ENCODE measurements around the gene UNC5B. TPM values are rescaled to one million over a fixed set of nuclear protein-coding genes. Genes with fewer than 3 reads are reported as not detected.

UNC5B gene
- total and polyA plus RNA-seq, 2 experiments from 2014 or later: 2.7 to 6.5 TPM

- whole genome bisulfite sequencing, 2 experiments (ENCODE audit: low coverage in 1 of 2, low lambda C conversion rate in 2 of 2, missing lambda C conversion rate in 2 of 2): 41 to 42% methylated on average over 13 of the region's 13 CpGs
- in situ Hi-C loops (cut with MboI): no loop called here
- H3K9me2 ChIP-seq (ENCODE audit: insufficient read depth): no peaks in the 10 kb centered on the region
- H3K9ac ChIP-seq: no peak overlapping the region
- no peaks in the 10 kb centered on the region for H3K36me3 ChIP-seq (ENCODE audit: low read depth)
- no peaks in the 10 kb centered on the region for H4K20me1 ChIP-seq (ENCODE audit: insufficient read depth)
- peak; percentile 67 for DNase-seq
- H3K27me3 ChIP-seq (replicated peaks; ENCODE audit: insufficient read depth): no peaks in the 10 kb centered on the region
- H2AFZ ChIP-seq: no peak overlapping the region
- no peak for TF ChIP-seq EZH2phosphoT487 (IDR thresholded peaks at IDR 0.05; ENCODE audit: insufficient read depth, low read depth)
- no peak for TF ChIP-seq EZH2 (IDR thresholded peaks at IDR 0.05; ENCODE audit: insufficient read depth, poor library complexity, severe bottlenecking)
- H3K4me3 ChIP-seq: no peak overlapping the region
- H3K9me3 ChIP-seq (ENCODE audit: low read depth): no peaks in the 10 kb centered on the region
- no peak overlapping the region for H3K27ac ChIP-seq
- H3K4me2 ChIP-seq (ENCODE audit: unreplicated experiment): no peak overlapping the region
- peaks cover 11% of the 10 kb centered on the region; the same call in 1 of the 2 replicates for H3K4me1 ChIP-seq (ENCODE audit: insufficient read depth)
- H3K79me2 ChIP-seq (ENCODE audit: insufficient read depth): no peaks in the 10 kb centered on the region
- no peaks in the 10 kb centered on the region for H3F3A ChIP-seq (ENCODE audit: insufficient read depth)
These were observed 20.0 kb downstream of the UNC5B start for GRCh38 chr10:71232089-71232998.

GRCh38 chr10:71233482-71233892 lies 21.1 kb downstream of the UNC5B start:
- Histone ChIP-seq H3F3A (ENCODE audit: insufficient read depth) (no peaks in the 10 kb centered on the region), H3K27me3 (replicated peaks; ENCODE audit: insufficient read depth) (no peaks in the 10 kb centered on the region), H3K9ac (no peak overlapping the region), H3K9me3 (ENCODE audit: low read depth) (no peaks in the 10 kb centered on the region), H3K36me3 (ENCODE audit: low read depth) (no peaks in the 10 kb centered on the region), H3K27ac (no peak overlapping the region), H3K9me2 (ENCODE audit: insufficient read depth) (no peaks in the 10 kb centered on the region), H3K4me3 (no peak overlapping the region), H4K20me1 (ENCODE audit: insufficient read depth) (no peaks in the 10 kb centered on the region), H3K79me2 (ENCODE audit: insufficient read depth) (no peaks in the 10 kb centered on the region), H2AFZ (no peak overlapping the region), H3K4me2 (ENCODE audit: unreplicated experiment) (no peak overlapping the region), H3K4me1 (ENCODE audit: insufficient read depth) (peaks cover 11% of the 10 kb centered on the region; the same call in 1 of the 2 replicates)
- DNase-seq: no peak
- 54 to 77% methylated on average over 3 of the region's 3 CpGs for WGBS, 2 experiments (ENCODE audit: low coverage in 1 of 2, low lambda C conversion rate in 2 of 2, missing lambda C conversion rate in 2 of 2)
- TF ChIP-seq EZH2 (IDR thresholded peaks at IDR 0.05; ENCODE audit: insufficient read depth, poor library complexity, severe bottlenecking) (no peak), EZH2phosphoT487 (IDR thresholded peaks at IDR 0.05; ENCODE audit: insufficient read depth, low read depth) (no peak)
- in situ Hi-C loops (cut with MboI): no loop called here

GRCh38 chr10:71234004-71234894 lies 21.9 kb downstream of the UNC5B start:
- Histone ChIP-seq H3K9me2 (ENCODE audit: insufficient read depth) (no peaks in the 10 kb centered on the region), H3K9me3 (ENCODE audit: low read depth) (no peaks in the 10 kb centered on the region), H2AFZ (no peak overlapping the region), H3F3A (ENCODE audit: insufficient read depth) (no peaks in the 10 kb centered on the region), H3K4me2 (ENCODE audit: unreplicated experiment) (no peak overlapping the region), H3K9ac (no peak overlapping the region), H3K79me2 (ENCODE audit: insufficient read depth) (no peaks in the 10 kb centered on the region), H3K27me3 (replicated peaks; ENCODE audit: insufficient read depth) (no peaks in the 10 kb centered on the region), H3K4me3 (no peak overlapping the region), H4K20me1 (ENCODE audit: insufficient read depth) (no peaks in the 10 kb centered on the region), H3K4me1 (ENCODE audit: insufficient read depth) (peaks cover 11% of the 10 kb centered on the region; the same call in 1 of the 2 replicates), H3K36me3 (ENCODE audit: low read depth) (no peaks in the 10 kb centered on the region), H3K27ac (no peak overlapping the region)
- DNase-seq: no peak
- 81 to 87% methylated on average over 10 of the region's 10 CpGs for WGBS, 2 experiments (ENCODE audit: low coverage in 1 of 2, low lambda C conversion rate in 2 of 2, missing lambda C conversion rate in 2 of 2)
- TF ChIP-seq EZH2 (IDR thresholded peaks at IDR 0.05; ENCODE audit: insufficient read depth, poor library complexity, severe bottlenecking) (no peak), EZH2phosphoT487 (IDR thresholded peaks at IDR 0.05; ENCODE audit: insufficient read depth, low read depth) (no peak)
- in situ Hi-C loops (cut with MboI): no loop called here

- TF ChIP-seq EZH2 (IDR thresholded peaks at IDR 0.05; ENCODE audit: insufficient read depth, poor library complexity, severe bottlenecking) (no peak), EZH2phosphoT487 (IDR thresholded peaks at IDR 0.05; ENCODE audit: insufficient read depth, low read depth) (no peak)
- no peak overlapping the region for H2AFZ ChIP-seq
- DNase-seq: peak; percentile 49
- H3K9me3 ChIP-seq (ENCODE audit: low read depth): no peaks in the 10 kb centered on the region
- H3F3A ChIP-seq (ENCODE audit: insufficient read depth): no peaks in the 10 kb centered on the region
- WGBS, 2 experiments (ENCODE audit: low coverage in 1 of 2, low lambda C conversion rate in 2 of 2, missing lambda C conversion rate in 2 of 2): 66 to 69% methylated on average over 12 to 14 of the region's 16 CpGs
- peaks cover 11% of the 10 kb centered on the region; the same call in 1 of the 2 replicates for H3K4me1 ChIP-seq (ENCODE audit: insufficient read depth)
- in situ Hi-C loops (cut with MboI): no loop called here
- no peaks in the 10 kb centered on the region for H3K79me2 ChIP-seq (ENCODE audit: insufficient read depth)
- H3K4me3 ChIP-seq: no peak overlapping the region
- no peaks in the 10 kb centered on the region for H3K27me3 ChIP-seq (replicated peaks; ENCODE audit: insufficient read depth)
- no peaks in the 10 kb centered on the region for H3K9me2 ChIP-seq (ENCODE audit: insufficient read depth)
- no peak overlapping the region for H3K4me2 ChIP-seq (ENCODE audit: unreplicated experiment)
- peak overlapping the region; percentile 51; the same call in 1 of the 2 replicates for H3K27ac ChIP-seq
- no peaks in the 10 kb centered on the region for H3K36me3 ChIP-seq (ENCODE audit: low read depth)
- no peaks in the 10 kb centered on the region for H4K20me1 ChIP-seq (ENCODE audit: insufficient read depth)
- H3K9ac ChIP-seq: peak overlapping the region; percentile 35; the same call in 1 of the 2 replicates
These were observed 22.8 kb downstream of the UNC5B start for GRCh38 chr10:71234970-71235685.
